UCSD-AML1 (cell line): Measurements from ENCODE around the gene MEGF6.

Experiments
- DNase-seq: peaks from one replicate; lab custom pipeline; 2025; ENCODE audit not compliant: unreplicated experiment; lab: John Stamatoyannopoulos, UW

MEGF6 gene

GRCh38 chr1:3611170-3612019, at the start of gene MEGF6:
Gene MEGF6 (minus strand): TSS chr1:3611508. CDS start chr1:3611268, 240 bp downstream.
- peak; percentile 87 for DNase-seq

GRCh38 chr1:3660704-3661103, 49.4 kb upstream of the MEGF6 start:
- DNase-seq: no peak

GRCh38 chr1:3659093-3659492, 47.8 kb upstream of the MEGF6 start:
- no peak for DNase-seq

- no peak for DNase-seq
Observed at GRCh38 chr1:3658231-3658615, 46.9 kb upstream of the MEGF6 start.

GRCh38 chr1:3657578-3658230, 46.4 kb upstream of the MEGF6 start:
- DNase-seq: no peak

GRCh38 chr1:3657096-3657475, 45.8 kb upstream of the MEGF6 start:
- no peak for DNase-seq

- DNase-seq: no peak
Observed at GRCh38 chr1:3656450-3657095, 45.3 kb upstream of the MEGF6 start.

GRCh38 chr1:3654549-3655281, 43.4 kb upstream of the MEGF6 start:
- DNase-seq: no peak

- DNase-seq: no peak
Observed at GRCh38 chr1:3653286-3653618, 41.9 kb upstream of the MEGF6 start.

- DNase-seq: no peak
Observed at GRCh38 chr1:3652548-3653285, 41.4 kb upstream of the MEGF6 start.

GRCh38 chr1:3651930-3652547, 40.7 kb upstream of the MEGF6 start, which contains the start of gene TP73:
Gene TP73 (plus strand): TSS chr1:3652516. CDS start chr1:3682366, 29,850 bp downstream.
- DNase-seq: peak; percentile 44

GRCh38 chr1:3651026-3651929, 40.0 kb upstream of the MEGF6 start:
- no peak for DNase-seq

GRCh38 chr1:3650248-3651025, 39.1 kb upstream of the MEGF6 start:
- no peak for DNase-seq

GRCh38 chr1:3649342-3650247, 38.3 kb upstream of the MEGF6 start, which contains the start of gene WRAP73:
Gene WRAP73 (minus strand): TSS chr1:3650103. CDS start chr1:3649999, 104 bp downstream.
- peak; percentile 93 for DNase-seq

GRCh38 chr1:3646596-3646995, 35.3 kb upstream of the MEGF6 start:
- no peak for DNase-seq

GRCh38 chr1:3645666-3646355, 34.5 kb upstream of the MEGF6 start:
- no peak for DNase-seq

- DNase-seq: no peak
Observed at GRCh38 chr1:3645247-3645646, 33.9 kb upstream of the MEGF6 start.
